Measurements from ENCODE around the gene METTL16.

METTL16 gene

GRCh38 chr17:2375406-2375805 is 136.3 kb downstream of the METTL16 start:
- TF ChIP-seq, protein P1, sequence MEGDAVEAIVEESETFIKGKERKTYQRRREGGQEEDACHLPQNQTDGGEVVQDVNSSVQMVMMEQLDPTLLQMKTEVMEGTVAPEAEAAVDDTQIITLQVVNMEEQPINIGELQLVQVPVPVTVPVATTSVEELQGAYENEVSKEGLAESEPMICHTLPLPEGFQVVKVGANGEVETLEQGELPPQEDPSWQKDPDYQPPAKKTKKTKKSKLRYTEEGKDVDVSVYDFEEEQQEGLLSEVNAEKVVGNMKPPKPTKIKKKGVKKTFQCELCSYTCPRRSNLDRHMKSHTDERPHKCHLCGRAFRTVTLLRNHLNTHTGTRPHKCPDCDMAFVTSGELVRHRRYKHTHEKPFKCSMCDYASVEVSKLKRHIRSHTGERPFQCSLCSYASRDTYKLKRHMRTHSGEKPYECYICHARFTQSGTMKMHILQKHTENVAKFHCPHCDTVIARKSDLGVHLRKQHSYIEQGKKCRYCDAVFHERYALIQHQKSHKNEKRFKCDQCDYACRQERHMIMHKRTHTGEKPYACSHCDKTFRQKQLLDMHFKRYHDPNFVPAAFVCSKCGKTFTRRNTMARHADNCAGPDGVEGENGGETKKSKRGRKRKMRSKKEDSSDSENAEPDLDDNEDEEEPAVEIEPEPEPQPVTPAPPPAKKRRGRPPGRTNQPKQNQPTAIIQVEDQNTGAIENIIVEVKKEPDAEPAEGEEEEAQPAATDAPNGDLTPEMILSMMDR (conservative IDR thresholded peaks at IDR 0.05; ENCODE audit: low read depth, low read length): no peak
- DNase-seq (ENCODE audit: low read depth): no peak

GRCh38 chr17:2374549-2375285 is 137.0 kb downstream of the METTL16 start:
- H3K4me3 ChIP-seq (ENCODE audit: low read length): no peak overlapping the region
- TF ChIP-seq, protein P1 (conservative IDR thresholded peaks at IDR 0.05; ENCODE audit: low read depth, low read length): no peak
- no peak for DNase-seq (ENCODE audit: low read depth)

More at GRCh38 chr17:2375406-2375805, 136.3 kb downstream of the METTL16 start:
- no peak overlapping the region for H3K4me3 ChIP-seq (ENCODE audit: low read length)

DNA sequence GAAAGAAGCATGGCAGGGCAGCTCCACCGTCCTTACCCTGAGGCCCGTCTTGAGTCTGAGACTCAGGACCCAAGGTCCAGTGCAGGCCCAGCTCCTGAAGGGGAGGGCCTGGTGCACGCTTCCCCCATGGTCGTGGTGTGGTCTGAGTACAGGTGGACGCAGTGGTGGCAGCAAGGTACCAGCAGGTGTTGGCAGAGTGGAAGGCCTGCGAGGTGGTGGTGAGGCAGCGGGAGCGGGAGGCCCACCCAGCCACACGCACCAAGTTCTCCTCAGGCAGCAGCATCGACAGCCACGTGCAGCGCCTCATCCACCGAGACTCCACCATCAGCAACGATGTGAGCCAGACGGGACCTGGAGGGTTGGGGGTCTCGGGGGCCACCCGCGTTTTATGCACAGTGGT is 138.5 kb downstream of the METTL16 start:
- no peak for DNase-seq (ENCODE audit: low read depth)
- TF ChIP-seq, protein P1 (conservative IDR thresholded peaks at IDR 0.05; ENCODE audit: low read depth, low read length): no peak
- H3K4me3 ChIP-seq (ENCODE audit: low read length): no peak overlapping the region

- TF ChIP-seq, protein P1 (conservative IDR thresholded peaks at IDR 0.05; ENCODE audit: low read depth, low read length): no peak
- H3K4me3 ChIP-seq (ENCODE audit: low read length): no peak overlapping the region
- no peak for DNase-seq (ENCODE audit: low read depth)
Measured at GRCh38 chr17:2372681-2373080, 139.0 kb downstream of the METTL16 start.

DNA sequence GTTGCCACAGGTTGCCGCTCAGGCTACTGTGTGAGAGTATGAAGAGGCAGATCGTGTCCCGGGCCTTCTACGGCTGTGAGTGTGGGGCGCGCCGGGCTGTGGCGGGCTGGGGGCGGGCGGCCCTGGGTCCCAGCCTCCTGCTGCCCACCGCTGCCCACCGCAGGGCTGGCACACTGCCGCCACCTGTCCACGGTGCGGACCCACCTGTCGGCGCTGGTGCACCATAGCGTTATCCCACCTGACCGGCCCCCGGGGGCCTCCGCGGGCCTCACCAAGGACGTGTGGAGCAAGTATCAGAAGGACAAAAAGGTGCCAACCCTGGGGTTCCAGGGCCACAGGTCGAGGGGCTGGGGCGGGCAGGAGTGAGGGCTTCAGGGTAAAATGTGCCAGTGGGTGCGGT is 139.5 kb downstream of the METTL16 start:
- DNase-seq (ENCODE audit: low read depth): no peak
- no peak overlapping the region for H3K4me3 ChIP-seq (ENCODE audit: low read length)
- TF ChIP-seq, protein P1 (conservative IDR thresholded peaks at IDR 0.05; ENCODE audit: low read depth, low read length): no peak

- no peak for DNase-seq (ENCODE audit: low read depth)
- TF ChIP-seq, protein P1 (conservative IDR thresholded peaks at IDR 0.05; ENCODE audit: low read depth, low read length): no peak
- H3K4me3 ChIP-seq (ENCODE audit: low read length): no peak overlapping the region
Measured at GRCh38 chr17:2371183-2372130, 140.2 kb downstream of the METTL16 start.

All from retinal pigment epithelial cell (primary cell).